IMR-90 (cell line): ENCODE results near the gene ZFYVE28. TPM values are rescaled to one million over a fixed set of nuclear protein-coding genes. Genes with fewer than 3 reads are reported as not detected.

ENCODE experiments used
- ATAC-seq: fragments of 200-7000 bp; cut with Tn5 transposase; 2 replicates; pipeline ENCODE4 v1.9.1; 2020; ENCODE audit warnings: low read depth, mild to moderate bottlenecking, moderate library complexity
- BruUV-seq: library from RNA; stranded (reverse); fragments of 400-500 nt; replicated peaks from 2 replicates; lab custom pipeline; 2021; lab: Mats Ljungman, UMichigan
- CTCF ChIA-PET: fragments of 300-600 bp; formaldehyde crosslinking; extraction: SDS; loops from one replicate; lab custom pipeline; 2021; ENCODE audit warnings: antibody characterized with exemption; lab: Yijun Ruan, JAX
- POLR2A ChIA-PET: fragments of 300-600 bp; sonication (Branson Sonifier 250); formaldehyde crosslinking; loops from one replicate; lab custom pipeline; 2022; ENCODE audit warnings: antibody characterized with exemption; ENCODE audit not compliant: unreplicated experiment; lab: Charles Lee
- DNase-seq: peaks from one replicate; pipeline ENCODE4 v3.0.0; 2013
- H2AFZ ChIP-seq: replicated peaks from 2 replicates; pipeline ENCODE3; 2013; ENCODE audit warnings: low read length, mild to moderate bottlenecking; ENCODE audit not compliant: poor library complexity
- H2AK5ac ChIP-seq: 2 replicates; pipeline ENCODE4 v1.6.1; 2013; ENCODE audit warnings: low read depth, low read length, inconsistent platforms
- H2AK9ac ChIP-seq: replicated peaks from 2 replicates; pipeline ENCODE3; 2013; ENCODE audit warnings: mild to moderate bottlenecking, low read depth, low read length, moderate library complexity; ENCODE audit not compliant: poor library complexity
- H2BK120ac ChIP-seq: 2 replicates; pipeline ENCODE4 v1.6.1; 2013; ENCODE audit warnings: low read depth, low read length, inconsistent platforms
- H2BK15ac ChIP-seq: 3 replicates; pipeline ENCODE4 v1.6.1; 2013; ENCODE audit warnings: low read depth, low read length, inconsistent platforms
- H2BK20ac ChIP-seq: 2 replicates; pipeline ENCODE4 v1.6.1; 2013; ENCODE audit warnings: low read depth, mild to moderate bottlenecking, inconsistent platforms, low read length, moderate library complexity
- H2BK5ac ChIP-seq: 2 replicates; pipeline ENCODE4 v1.6.1; 2013; ENCODE audit warnings: mild to moderate bottlenecking, low read depth, low read length, inconsistent platforms; ENCODE audit not compliant: poor library complexity, severe bottlenecking
- H3K14ac ChIP-seq: replicated peaks from 2 replicates; pipeline ENCODE4 v1.6.1; 2013; ENCODE audit warnings: low read depth, low read length, inconsistent platforms
- H3K18ac ChIP-seq: 2 replicates; pipeline ENCODE4 v1.6.1; 2013; ENCODE audit warnings: low read depth, low read length, control low read depth
- H3K23ac ChIP-seq: 2 replicates; pipeline ENCODE4 v1.6.1; 2013; ENCODE audit warnings: low read depth, low read length, inconsistent platforms
- H3K27ac ChIP-seq: 2 replicates; pipeline ENCODE4 v1.5.1; 2013; ENCODE audit warnings: mild to moderate bottlenecking, control low read depth, low read length; ENCODE audit not compliant: insufficient read depth
- H3K27me3 ChIP-seq: 2 replicates; pipeline ENCODE4 v1.6.1; 2013; ENCODE audit warnings: low read length; ENCODE audit not compliant: control insufficient read depth, insufficient read depth
- H3K36me3 ChIP-seq: 2 replicates; pipeline ENCODE4 v1.6.1; 2013; ENCODE audit warnings: low read length, mixed read lengths; ENCODE audit not compliant: control insufficient read depth, insufficient read depth
- H3K4ac ChIP-seq: 2 replicates; pipeline ENCODE4 v1.6.1; 2013; ENCODE audit warnings: low read depth, low read length, inconsistent platforms
- H3K4me1 ChIP-seq: 2 replicates; pipeline ENCODE4 v1.6.1; 2013; ENCODE audit warnings: low read length, mixed read lengths; ENCODE audit not compliant: control insufficient read depth, insufficient read depth
- H3K4me2 ChIP-seq: 2 replicates; pipeline ENCODE4 v1.6.1; 2013; ENCODE audit warnings: low read depth, mild to moderate bottlenecking, control low read depth, low read length, moderate library complexity
- H3K4me3 ChIP-seq: 2 replicates; pipeline ENCODE4 v1.5.1; 2013; ENCODE audit warnings: low read depth, mild to moderate bottlenecking, control low read depth, low read length, moderate library complexity; ENCODE audit not compliant: insufficient read depth
- H3K56ac ChIP-seq: 2 replicates; pipeline ENCODE4 v1.6.1; 2013; ENCODE audit warnings: low read length, inconsistent platforms; ENCODE audit not compliant: insufficient read depth; ENCODE audit errors: extremely low read depth
- H3K79me1 ChIP-seq, 2 experiments: 2 replicates each; pipeline ENCODE4 v1.6.1; 2013; ENCODE audit warnings: low read length in 2 of 2, inconsistent platforms in 1 of 2, low read depth in 1 of 2
- H3K9ac ChIP-seq: 2 replicates; pipeline ENCODE4 v1.6.1; 2013; ENCODE audit warnings: low read depth, low read length, control low read depth
- H3K9me1 ChIP-seq: 2 replicates; pipeline ENCODE4 v1.6.1; 2013; ENCODE audit warnings: low read length, inconsistent platforms; ENCODE audit not compliant: insufficient read depth
- H3K9me3 ChIP-seq: 2 replicates; pipeline ENCODE4 v1.6.1; 2013; ENCODE audit warnings: low read length; ENCODE audit not compliant: control insufficient read depth, insufficient read depth
- H4K20me1 ChIP-seq: 2 replicates; pipeline ENCODE4 v1.6.1; 2013; ENCODE audit warnings: low read length, inconsistent platforms; ENCODE audit not compliant: insufficient read depth
- H4K5ac ChIP-seq: 2 replicates; pipeline ENCODE4 v1.6.1; 2013; ENCODE audit warnings: mild to moderate bottlenecking, low read depth, low read length, control low read depth
- H4K8ac ChIP-seq, 2 experiments: 2 replicates each; pipeline ENCODE4 v1.6.1; 2013; ENCODE audit warnings: low read depth in 2 of 2, low read length in 2 of 2, control low read depth in 1 of 2, inconsistent platforms in 1 of 2
- H4K91ac ChIP-seq: 2 replicates; pipeline ENCODE4 v1.6.1; 2013; ENCODE audit warnings: low read depth, low read length, inconsistent platforms; ENCODE audit not compliant: insufficient read depth
- CEBPB ChIP-seq: IDR thresholded peaks from 2 replicates; pipeline ENCODE4 v1.6.1; 2012; ENCODE audit warnings: low read depth, low read length, improper control_type of control experiment
- FOS ChIP-seq: fragments of 150-350 bp; IDR thresholded peaks from 2 replicates; pipeline ENCODE4 v1.6.1; 2016; ENCODE audit warnings: low read depth, low read length
- MAFK ChIP-seq: IDR thresholded peaks from 2 replicates; pipeline ENCODE4 v1.6.1; 2012; ENCODE audit warnings: low read depth, low read length, improper control_type of control experiment
- NFE2L2 ChIP-seq: fragments of 150-350 bp; IDR thresholded peaks from 2 replicates; pipeline ENCODE4 v1.6.1; 2016; ENCODE audit warnings: low read depth, mild to moderate bottlenecking, low read length
- POLR2A ChIP-seq: IDR thresholded peaks from 2 replicates; pipeline ENCODE4 v1.6.1; 2012; ENCODE audit warnings: mild to moderate bottlenecking, low read depth, low read length
- RAD21 ChIP-seq: IDR thresholded peaks from 2 replicates; pipeline ENCODE4 v1.6.1; 2012; ENCODE audit warnings: low read length, improper control_type of control experiment
- RFX5 ChIP-seq: IDR thresholded peaks from 2 replicates; pipeline ENCODE4 v1.8.0; 2012; ENCODE audit warnings: low read depth, mild to moderate bottlenecking, low read length, moderate library complexity
- WGBS, 2 experiments: methylation state at CpG; one replicate each; pipeline versions ENCODE4 v1.1.5 to v1.1.7; 2013; ENCODE audit warnings: missing lambda C conversion rate in 2 of 2; ENCODE audit not compliant: insufficient read length in 1 of 2; ENCODE audit errors: extremely low coverage in 2 of 2; 5-methylcytosine and 5-hydroxymethylcytosine counted together
- dilution Hi-C: fragments of 300-500 bp; cut with HindIII; formaldehyde crosslinking; loops from one replicate; pipeline ENCODE4 v1.14.3; 2018; ENCODE audit warnings: low sequenced_read_pairs; ENCODE audit not compliant: unreplicated experiment
- in situ Hi-C: fragments of 300-500 bp; cut with MboI; formaldehyde crosslinking; loops from 3 replicates; pipeline ENCODE4 v1.14.3; 2019; ENCODE audit warnings: low sequenced_read_pairs, inconsistent platforms, mixed read lengths
- intact Hi-C: fragments of 100-400 bp; cut with micrococcal nuclease; formaldehyde crosslinking; loops from 2 replicates; pipeline ENCODE4 v1.10.0; 2022
- polyA plus RNA-seq, 3 experiments: library from polyadenylated mRNA; depleted of rRNA; stranded (reverse); fragments of >200 nt; gene quantifications; 2 replicates each; pipeline ENCODE4 v1.2.3, GENCODE V29; 2012; ENCODE audit warnings: low replicate concordance in 1 of 3
- total RNA-seq: library from RNA; depleted of rRNA; stranded (reverse); fragments of >200 nt; gene quantifications from 2 replicates; pipeline ENCODE4 v1.2.3, GENCODE V29; 2012
- TF ChIP-seq, protein P1 (sequence below): conservative IDR thresholded peaks from 2 replicates; pipeline ENCODE4 v1.5.1; 2012; ENCODE audit warnings: mild to moderate bottlenecking, low read depth, low read length, improper control_type of control experiment
- TF ChIP-seq, protein P2 (sequence below): fragments of 150-350 bp; IDR thresholded peaks from 2 replicates; pipeline ENCODE4 v1.6.1; 2016; ENCODE audit warnings: low read depth, mild to moderate bottlenecking, low read length, moderate library complexity, borderline replicate concordance

Gene ZFYVE28
- total and polyA plus RNA-seq, 2 of the 4 experiments (the other 2 are of a cell fraction), result 0.36 to 1.2 TPM

DNA sequence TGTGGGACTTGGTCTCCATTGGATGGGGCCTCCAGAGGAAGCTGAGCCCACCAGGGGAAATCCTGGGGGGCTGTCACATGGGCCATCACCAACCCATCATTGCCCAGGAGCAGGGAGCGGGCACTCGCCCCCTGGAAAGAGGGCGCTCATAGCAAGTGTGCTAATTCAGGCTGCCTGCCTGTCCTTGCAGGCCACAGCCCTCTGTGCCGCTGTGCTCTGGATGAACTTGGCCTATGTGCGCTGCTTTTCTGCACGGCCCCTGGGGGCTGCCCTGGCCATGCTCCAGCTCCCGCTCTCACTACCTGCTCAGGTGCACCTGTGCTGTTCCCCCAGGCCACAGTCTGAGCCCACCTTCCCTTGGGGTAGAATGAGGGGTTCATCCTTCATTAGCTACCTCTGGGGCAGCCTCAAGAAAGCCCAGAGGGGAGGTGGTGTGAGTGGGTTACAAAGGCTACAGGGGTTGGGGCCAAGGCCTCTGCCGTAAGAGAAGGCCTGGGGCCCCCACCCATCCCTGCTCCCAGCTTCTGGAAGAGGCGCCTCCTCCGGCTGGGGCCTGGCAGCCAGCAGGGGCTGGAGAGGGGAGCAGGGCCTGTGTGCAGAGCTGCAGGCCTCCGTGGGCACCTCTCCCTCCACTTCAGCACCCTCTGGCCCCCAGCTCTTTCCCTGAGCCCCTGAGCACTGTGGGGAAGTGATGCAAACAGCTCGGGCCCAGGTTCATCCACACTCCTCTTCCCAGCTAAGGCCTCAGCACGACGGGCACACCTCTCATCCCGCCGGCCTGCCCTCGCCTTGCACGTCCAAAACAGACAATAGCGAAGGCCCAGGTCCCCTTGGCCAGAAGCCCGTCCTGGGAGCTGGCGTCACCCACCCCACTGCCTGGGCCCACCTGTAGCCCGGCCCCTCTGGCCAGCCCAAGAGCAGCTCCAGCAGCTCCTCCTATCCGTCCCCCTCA lies 9.2 kb upstream of the ZFYVE28 start (continued):
- TF ChIP-seq NFE2L2 (no peak), RFX5 (no peak), POLR2A (no peak)

DNA sequence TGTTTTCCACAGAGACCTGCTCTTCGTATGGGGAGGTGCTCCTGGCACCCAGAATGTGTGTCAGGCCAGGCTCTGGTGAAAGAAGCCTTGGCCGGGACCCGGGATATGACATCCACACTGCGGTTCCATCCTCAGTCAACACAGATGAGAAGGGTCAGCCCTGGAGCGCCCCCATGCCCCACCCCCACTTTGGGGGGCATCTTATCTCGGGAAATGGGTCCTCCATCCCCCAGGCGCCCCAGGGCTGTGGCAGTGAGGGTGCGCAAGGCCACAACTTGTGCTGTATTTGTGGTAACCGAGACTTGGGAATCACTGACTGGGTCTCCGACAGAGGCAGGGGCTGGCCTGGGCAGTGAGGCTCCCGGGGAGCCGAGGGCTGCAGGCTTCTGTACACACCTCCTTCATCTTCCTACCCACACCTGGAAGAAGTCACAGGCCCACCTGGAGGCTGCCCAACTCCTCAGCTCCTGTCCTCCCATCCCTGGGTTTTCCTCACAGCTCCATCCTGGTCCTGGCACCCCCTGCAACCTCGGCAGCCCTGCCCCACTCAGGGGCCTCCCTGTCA lies 8.3 kb upstream of the ZFYVE28 start:
- Histone ChIP-seq H3K9ac (no peak overlapping the region), H3K9me3 (peaks cover 4% of the 10 kb centered on the region; the same call in 1 of the 2 replicates), H3K4me3 (no peak overlapping the region), H4K8ac (no peak overlapping the region), H3K4me1 (no peaks in the 10 kb centered on the region), H3K4me2 (no peak overlapping the region), H3K9me1 (no peaks in the 10 kb centered on the region), H4K5ac (no peak overlapping the region), H2BK15ac (no peak overlapping the region), H3K18ac (no peak overlapping the region), H3K27me3 (peaks cover 22% of the 10 kb centered on the region), H2AK9ac (no peak overlapping the region), H3K56ac (no peak overlapping the region), H3K14ac (no peak overlapping the region), H2AFZ (no peak overlapping the region), H3K23ac (no peak overlapping the region), H3K79me1 (no peaks in the 10 kb centered on the region), H2BK5ac (no peak overlapping the region), H3K36me3 (no peaks in the 10 kb centered on the region), H4K91ac (no peak overlapping the region), H2BK120ac (no peak overlapping the region), H3K4ac (no peak overlapping the region), H2AK5ac (no peak overlapping the region), H4K20me1 (peaks cover 7% of the 10 kb centered on the region), H2BK20ac (no peak overlapping the region), H3K27ac (no peak overlapping the region)
- in situ Hi-C loops, result no loop called here
- ChIA-PET POLR2A (no interaction called here), CTCF (interaction anchor here (1.1 kb wide), 1 partner anchor 10 kb away, joined by 3 read pairs; no protein-coding TSS in a partner anchor)
- dilution Hi-C loops, result no loop called here
- WGBS, 2 experiments, result 83% methylated on average over 6 of the region's 13 CpGs; no CpG with 5 or more reads in 1 of the 2 experiments
- no peak for ATAC-seq
- DNase-seq, result no peak
- TF ChIP-seq RFX5 (no peak), RAD21 (no peak), CEBPB (no peak), MAFK (no peak), FOS (no peak)
- TF ChIP-seq, protein P1, sequence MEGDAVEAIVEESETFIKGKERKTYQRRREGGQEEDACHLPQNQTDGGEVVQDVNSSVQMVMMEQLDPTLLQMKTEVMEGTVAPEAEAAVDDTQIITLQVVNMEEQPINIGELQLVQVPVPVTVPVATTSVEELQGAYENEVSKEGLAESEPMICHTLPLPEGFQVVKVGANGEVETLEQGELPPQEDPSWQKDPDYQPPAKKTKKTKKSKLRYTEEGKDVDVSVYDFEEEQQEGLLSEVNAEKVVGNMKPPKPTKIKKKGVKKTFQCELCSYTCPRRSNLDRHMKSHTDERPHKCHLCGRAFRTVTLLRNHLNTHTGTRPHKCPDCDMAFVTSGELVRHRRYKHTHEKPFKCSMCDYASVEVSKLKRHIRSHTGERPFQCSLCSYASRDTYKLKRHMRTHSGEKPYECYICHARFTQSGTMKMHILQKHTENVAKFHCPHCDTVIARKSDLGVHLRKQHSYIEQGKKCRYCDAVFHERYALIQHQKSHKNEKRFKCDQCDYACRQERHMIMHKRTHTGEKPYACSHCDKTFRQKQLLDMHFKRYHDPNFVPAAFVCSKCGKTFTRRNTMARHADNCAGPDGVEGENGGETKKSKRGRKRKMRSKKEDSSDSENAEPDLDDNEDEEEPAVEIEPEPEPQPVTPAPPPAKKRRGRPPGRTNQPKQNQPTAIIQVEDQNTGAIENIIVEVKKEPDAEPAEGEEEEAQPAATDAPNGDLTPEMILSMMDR, result no peak
- TF ChIP-seq, protein P2, sequence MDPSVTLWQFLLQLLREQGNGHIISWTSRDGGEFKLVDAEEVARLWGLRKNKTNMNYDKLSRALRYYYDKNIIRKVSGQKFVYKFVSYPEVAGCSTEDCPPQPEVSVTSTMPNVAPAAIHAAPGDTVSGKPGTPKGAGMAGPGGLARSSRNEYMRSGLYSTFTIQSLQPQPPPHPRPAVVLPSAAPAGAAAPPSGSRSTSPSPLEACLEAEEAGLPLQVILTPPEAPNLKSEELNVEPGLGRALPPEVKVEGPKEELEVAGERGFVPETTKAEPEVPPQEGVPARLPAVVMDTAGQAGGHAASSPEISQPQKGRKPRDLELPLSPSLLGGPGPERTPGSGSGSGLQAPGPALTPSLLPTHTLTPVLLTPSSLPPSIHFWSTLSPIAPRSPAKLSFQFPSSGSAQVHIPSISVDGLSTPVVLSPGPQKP, result no peak
- intact Hi-C loops, result no loop called here
- no TSS peak for BruUV-seq
